ENCODE results near the gene CNIH4. TPM values are rescaled to one million over a fixed set of nuclear protein-coding genes. Genes with fewer than 3 reads are reported as not detected.

CNIH4 gene
- polyA plus RNA-seq, 1 of the 3 experiments (the other 2 are of a cell fraction): 37.7 TPM

DNA sequence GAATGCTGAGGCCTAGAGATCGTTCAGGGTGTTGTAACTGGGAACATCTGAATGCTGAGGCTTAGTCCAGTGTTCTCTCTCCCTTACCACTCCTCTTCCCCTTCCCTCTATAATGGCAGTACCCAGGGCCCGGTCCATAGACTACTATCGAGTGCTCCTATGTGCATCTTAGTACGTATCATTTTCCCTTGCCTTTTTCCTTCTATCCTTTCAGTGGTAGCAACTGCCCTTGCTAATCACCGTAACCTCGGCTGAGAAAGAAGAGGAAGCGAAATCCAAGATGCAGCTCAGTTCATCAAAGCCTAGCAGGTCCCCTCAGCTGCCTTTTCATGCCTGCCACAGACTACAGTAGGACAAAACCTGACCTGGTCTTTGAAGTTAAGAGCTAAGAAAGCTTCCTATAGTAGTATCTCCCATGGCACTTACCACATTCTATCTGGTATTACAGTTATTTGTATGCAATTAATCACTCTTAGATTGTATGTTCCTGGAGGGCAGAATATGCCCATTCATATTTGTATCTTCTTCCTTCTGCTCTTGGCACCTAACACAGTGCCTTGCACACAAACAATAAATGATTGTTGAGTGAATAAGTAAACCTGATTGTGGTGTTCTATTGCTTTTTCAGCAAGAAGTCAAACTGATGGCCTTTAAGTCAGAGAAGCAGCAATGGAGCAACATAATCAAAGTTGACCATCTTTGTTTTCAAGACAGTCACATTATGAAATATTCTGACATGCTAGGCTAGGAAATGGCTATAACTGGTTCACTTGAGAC is 22.4 kb downstream of the CNIH4 start:
- Histone ChIP-seq H3K9me3 (no peaks in the 10 kb centered on the region), H2AFZ (ENCODE audit: low read depth) (no peak overlapping the region), H3K27me3 (ENCODE audit: insufficient read depth) (no peaks in the 10 kb centered on the region), H3K79me2 (ENCODE audit: insufficient read depth) (peaks cover 12% of the 10 kb centered on the region; the same call in 1 of the 2 replicates), H3K4me3 (ENCODE audit: low read depth in 2 of 2, low read length in 1 of 2) (no peak overlapping the region), H3K9me2 (no peaks in the 10 kb centered on the region), H3K4me1 (ENCODE audit: control insufficient read depth in 1 of 2, insufficient read depth in 2 of 2, low read depth in 1 of 2, low read length in 1 of 2) (peaks cover 12 to 26% of the 10 kb centered on the region in 2 experiments; a peak in 3 of 4 replicates), H4K20me1 (ENCODE audit: insufficient read depth) (peaks cover 4% of the 10 kb centered on the region; the same call in 1 of the 2 replicates), H3K4me2 (no peak overlapping the region), H3K9ac (no peak overlapping the region), H3F3A (replicated peaks; ENCODE audit: insufficient read depth) (peaks cover 32% of the 10 kb centered on the region), H3K27ac (ENCODE audit: low read depth in 2 of 2, low read length in 1 of 2) (no peak overlapping the region), H3K36me3 (replicated peaks in 1 of 2; ENCODE audit: control insufficient read depth in 1 of 2, insufficient read depth in 2 of 2, low read length in 1 of 2) (peaks cover 42 to 48% of the 10 kb centered on the region in 2 experiments)
- no peak for DNase-seq
- TF ChIP-seq MXI1 (IDR thresholded peaks at IDR 0.05; ENCODE audit: low read depth, low read length) (no peak), ELF1 (IDR thresholded peaks at IDR 0.05) (no peak)
- TF ChIP-seq, protein P1, sequence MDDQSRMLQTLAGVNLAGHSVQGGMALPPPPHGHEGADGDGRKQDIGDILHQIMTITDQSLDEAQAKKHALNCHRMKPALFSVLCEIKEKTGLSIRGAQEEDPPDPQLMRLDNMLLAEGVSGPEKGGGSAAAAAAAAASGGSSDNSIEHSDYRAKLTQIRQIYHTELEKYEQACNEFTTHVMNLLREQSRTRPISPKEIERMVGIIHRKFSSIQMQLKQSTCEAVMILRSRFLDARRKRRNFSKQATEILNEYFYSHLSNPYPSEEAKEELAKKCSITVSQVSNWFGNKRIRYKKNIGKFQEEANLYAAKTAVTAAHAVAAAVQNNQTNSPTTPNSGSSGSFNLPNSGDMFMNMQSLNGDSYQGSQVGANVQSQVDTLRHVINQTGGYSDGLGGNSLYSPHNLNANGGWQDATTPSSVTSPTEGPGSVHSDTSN (IDR thresholded peaks at IDR 0.05): no peak
- CTCF ChIA-PET: no interaction called here
- POLR2A ChIA-PET: no interaction called here
- WGBS (ENCODE audit: low lambda C conversion rate): 95% methylated on average over 7 of the region's 7 CpGs

DNA sequence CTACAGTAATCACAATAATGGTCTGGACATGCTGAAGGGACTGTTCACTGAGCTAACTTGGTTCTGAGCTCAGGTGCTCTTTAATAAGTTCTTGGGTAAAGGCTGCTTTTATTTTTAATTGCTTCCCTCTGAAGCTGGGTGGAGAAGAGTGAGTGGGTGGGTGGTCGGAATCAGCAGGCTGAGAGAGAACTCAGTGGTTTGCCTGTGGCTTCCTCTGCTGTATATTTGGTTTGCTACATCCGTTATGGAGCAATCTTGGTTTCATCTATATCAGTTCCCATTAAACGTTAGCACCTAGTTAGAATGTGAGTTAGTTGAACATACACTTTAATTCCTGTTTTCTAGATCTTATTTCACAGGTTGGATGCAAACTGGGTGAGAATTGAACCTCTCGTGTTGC is 23.3 kb downstream of the CNIH4 start:
- H3K4me2 ChIP-seq: no peak overlapping the region
- H3K27ac ChIP-seq (ENCODE audit: low read depth in 2 of 2, low read length in 1 of 2): no peak overlapping the region
- TF ChIP-seq POLR2AphosphoS5 (IDR thresholded peaks at IDR 0.05; ENCODE audit: low read depth, low read length) (no peak), FOXM1 (IDR thresholded peaks at IDR 0.05; ENCODE audit: low read depth) (no peak), FOSL2 (IDR thresholded peaks at IDR 0.05; ENCODE audit: borderline replicate concordance, low read depth) (no peak)
- TF ChIP-seq, protein P2, sequence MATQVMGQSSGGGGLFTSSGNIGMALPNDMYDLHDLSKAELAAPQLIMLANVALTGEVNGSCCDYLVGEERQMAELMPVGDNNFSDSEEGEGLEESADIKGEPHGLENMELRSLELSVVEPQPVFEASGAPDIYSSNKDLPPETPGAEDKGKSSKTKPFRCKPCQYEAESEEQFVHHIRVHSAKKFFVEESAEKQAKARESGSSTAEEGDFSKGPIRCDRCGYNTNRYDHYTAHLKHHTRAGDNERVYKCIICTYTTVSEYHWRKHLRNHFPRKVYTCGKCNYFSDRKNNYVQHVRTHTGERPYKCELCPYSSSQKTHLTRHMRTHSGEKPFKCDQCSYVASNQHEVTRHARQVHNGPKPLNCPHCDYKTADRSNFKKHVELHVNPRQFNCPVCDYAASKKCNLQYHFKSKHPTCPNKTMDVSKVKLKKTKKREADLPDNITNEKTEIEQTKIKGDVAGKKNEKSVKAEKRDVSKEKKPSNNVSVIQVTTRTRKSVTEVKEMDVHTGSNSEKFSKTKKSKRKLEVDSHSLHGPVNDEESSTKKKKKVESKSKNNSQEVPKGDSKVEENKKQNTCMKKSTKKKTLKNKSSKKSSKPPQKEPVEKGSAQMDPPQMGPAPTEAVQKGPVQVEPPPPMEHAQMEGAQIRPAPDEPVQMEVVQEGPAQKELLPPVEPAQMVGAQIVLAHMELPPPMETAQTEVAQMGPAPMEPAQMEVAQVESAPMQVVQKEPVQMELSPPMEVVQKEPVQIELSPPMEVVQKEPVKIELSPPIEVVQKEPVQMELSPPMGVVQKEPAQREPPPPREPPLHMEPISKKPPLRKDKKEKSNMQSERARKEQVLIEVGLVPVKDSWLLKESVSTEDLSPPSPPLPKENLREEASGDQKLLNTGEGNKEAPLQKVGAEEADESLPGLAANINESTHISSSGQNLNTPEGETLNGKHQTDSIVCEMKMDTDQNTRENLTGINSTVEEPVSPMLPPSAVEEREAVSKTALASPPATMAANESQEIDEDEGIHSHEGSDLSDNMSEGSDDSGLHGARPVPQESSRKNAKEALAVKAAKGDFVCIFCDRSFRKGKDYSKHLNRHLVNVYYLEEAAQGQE (IDR thresholded peaks at IDR 0.05; ENCODE audit: low read depth, low read length): no peak
- no peak overlapping the region for H2AFZ ChIP-seq (ENCODE audit: low read depth)
- H3K36me3 ChIP-seq (replicated peaks in 1 of 2; ENCODE audit: control insufficient read depth in 1 of 2, insufficient read depth in 2 of 2, low read length in 1 of 2): peaks cover 39 to 51% of the 10 kb centered on the region in 2 experiments
- peaks cover 5% of the 10 kb centered on the region; the same call in 1 of the 2 replicates for H3K79me2 ChIP-seq (ENCODE audit: insufficient read depth)
- no peak for DNase-seq
- H3F3A ChIP-seq (replicated peaks; ENCODE audit: insufficient read depth): peaks cover 32% of the 10 kb centered on the region
- no peaks in the 10 kb centered on the region for H3K9me2 ChIP-seq
- WGBS (ENCODE audit: low lambda C conversion rate): 90% methylated on average over 4 of the region's 4 CpGs
- no peaks in the 10 kb centered on the region for H3K27me3 ChIP-seq (ENCODE audit: insufficient read depth)
- no peak overlapping the region for H3K4me3 ChIP-seq (ENCODE audit: low read depth in 2 of 2, low read length in 1 of 2)
- CTCF ChIA-PET: no interaction called here
- peaks cover 11 to 25% of the 10 kb centered on the region in 2 experiments; a peak in 3 of 4 replicates for H3K4me1 ChIP-seq (ENCODE audit: control insufficient read depth in 1 of 2, insufficient read depth in 2 of 2, low read depth in 1 of 2, low read length in 1 of 2)
- no peak overlapping the region for H3K9ac ChIP-seq
- POLR2A ChIA-PET: no interaction called here
- H4K20me1 ChIP-seq (ENCODE audit: insufficient read depth): peaks cover 4% of the 10 kb centered on the region; the same call in 1 of the 2 replicates
- no peaks in the 10 kb centered on the region for H3K9me3 ChIP-seq
